HCT116 (cell line): ENCODE results near the gene NBPF4. TPM values are rescaled to one million over a fixed set of nuclear protein-coding genes. Genes with fewer than 3 reads are reported as not detected.

Experiments
- ATAC-seq: fragments of 200-7000 bp; cut with Tn5 transposase; 2 replicates; pipeline ENCODE4 v1.9.1; 2020; ENCODE audit warnings: mild to moderate bottlenecking, moderate library complexity
- BruUV-seq: library from RNA; stranded (reverse); fragments of 400-500 nt; replicated peaks from 2 replicates; lab custom pipeline; 2021; lab: Mats Ljungman, UMichigan
- CTCF ChIA-PET: fragments of 300-600 bp; sonication (Branson Sonifier 250); formaldehyde crosslinking; loops from one replicate; lab custom pipeline; 2021; ENCODE audit warnings: antibody characterized with exemption; lab: Charles Lee
- POLR2A ChIA-PET: fragments of 300-600, 350-600 bp; sonication (Branson Sonifier 250); formaldehyde crosslinking; loops from one replicate; lab custom pipeline; 2021; ENCODE audit warnings: antibody characterized with exemption; lab: Charles Lee
- RAD21 ChIA-PET, 2 experiments: fragments of 300-600 bp; sonication (Branson Sonifier 250); formaldehyde crosslinking; loops; one replicate each; lab custom pipeline; 2023; ENCODE audit warnings: low total read pairs in 2 of 2; ENCODE audit not compliant: uncharacterized antibody in 2 of 2, unreplicated experiment in 2 of 2, low non-redundant PET in 1 of 2; lab: Charles Lee
- DNase-seq: peaks from one replicate; pipeline ENCODE4 v3.0.0-alpha.2; 2010; ENCODE audit warnings: low read depth, low spot score
- H2AFZ ChIP-seq: fragments of 200-600 bp; shearing (Covaris generic), sonication (generic); 2 replicates; pipeline ENCODE4 v1.6.1; 2017; ENCODE audit warnings: low read depth, mixed run types, mixed read lengths, antibody characterized with exemption, low read length; ENCODE audit not compliant: poor library complexity, severe bottlenecking
- H3K27ac ChIP-seq: 2 replicates; pipeline ENCODE4 v1.5.1; 2012; ENCODE audit warnings: low read depth, low read length
- H3K27me3 ChIP-seq: fragments of 200-600 bp; sonication (generic); 2 replicates; pipeline ENCODE4 v1.6.1; 2016; ENCODE audit warnings: mixed run types, low read length, mixed read lengths; ENCODE audit not compliant: insufficient read depth
- H3K36me3 ChIP-seq, 2 experiments: fragments of 200-500 bp in 1 of 2; fragments of 200-600 bp in 1 of 2; sonication (Bioruptor generic) in 1 of 2; sonication (generic) in 1 of 2; 2 replicates each; pipeline versions ENCODE4 v1.5.1 to v1.6.1; 2014 to 2016; ENCODE audit warnings: low read length in 2 of 2, inconsistent platforms in 1 of 2, mixed read lengths in 1 of 2, mixed run types in 1 of 2; ENCODE audit not compliant: insufficient read depth in 2 of 2, control insufficient read depth in 1 of 2
- H3K4me1 ChIP-seq, 2 experiments: fragments of 200-600 bp in 1 of 2; sonication (generic) in 1 of 2; 2 replicates each; pipeline versions ENCODE4 v1.5.1 to v1.6.1; 2012 to 2017; ENCODE audit warnings: low read length in 2 of 2, inconsistent platforms in 1 of 2, mild to moderate bottlenecking in 1 of 2, mixed read lengths in 1 of 2, mixed run types in 1 of 2, moderate library complexity in 1 of 2; ENCODE audit not compliant: insufficient read depth in 2 of 2, control insufficient read depth in 1 of 2
- H3K4me2 ChIP-seq: fragments of 200-600 bp; sonication (generic); 2 replicates; pipeline ENCODE4 v1.6.1; 2017; ENCODE audit warnings: mixed run types, low read length, mixed read lengths
- H3K4me3 ChIP-seq, 2 experiments: fragments of 200-600 bp in 1 of 2; sonication (generic) in 1 of 2; replicated peaks in 1 of 2; 2 replicates each; pipeline ENCODE4 v1.5.1; 2011 to 2016; ENCODE audit warnings: low read length in 2 of 2, control low read depth in 1 of 2, low read depth in 1 of 2, mild to moderate bottlenecking in 1 of 2, mixed read lengths in 1 of 2, mixed run types in 1 of 2
- H3K79me2 ChIP-seq: fragments of 200-600 bp; sonication (generic); 2 replicates; pipeline ENCODE4 v1.6.1; 2017; ENCODE audit warnings: mild to moderate bottlenecking, mixed run types, low read length, moderate library complexity, mixed read lengths; ENCODE audit not compliant: insufficient read depth
- H3K9ac ChIP-seq: fragments of 200-600 bp; sonication (generic); 2 replicates; pipeline ENCODE4 v1.6.1; 2016; ENCODE audit warnings: low read length, mixed read lengths
- H3K9me2 ChIP-seq: fragments of 200-600 bp; sonication (generic), shearing (Covaris generic); 2 replicates; pipeline ENCODE4 v1.6.1; 2017; ENCODE audit warnings: mixed run types, mild to moderate bottlenecking, moderate library complexity; ENCODE audit not compliant: insufficient read depth
- H3K9me3 ChIP-seq, 2 experiments: fragments of 200-500 bp in 1 of 2; fragments of 200-600 bp in 1 of 2; sonication (Bioruptor generic) in 1 of 2; sonication (generic) in 1 of 2; 2 replicates each; pipeline ENCODE4 v1.6.1; 2014 to 2017; ENCODE audit warnings: low read length in 2 of 2, mixed read lengths in 2 of 2, inconsistent platforms in 1 of 2, low read depth in 1 of 2, mild to moderate bottlenecking in 1 of 2, mixed run types in 1 of 2, moderate library complexity in 1 of 2; ENCODE audit not compliant: control insufficient read depth in 1 of 2, insufficient read depth in 1 of 2
- H4K20me1 ChIP-seq: fragments of 200-600 bp; sonication (generic), shearing (Covaris generic); 2 replicates; pipeline ENCODE4 v1.6.1; 2017; ENCODE audit warnings: mixed run types, mild to moderate bottlenecking, moderate library complexity; ENCODE audit not compliant: insufficient read depth
- ATF3 ChIP-seq: IDR thresholded peaks from 2 replicates; pipeline ENCODE4 v1.6.1; 2012
- CBX3 ChIP-seq: IDR thresholded peaks from 2 replicates; pipeline ENCODE4 v1.6.1; 2012; ENCODE audit warnings: low read depth
- CEBPB ChIP-seq: IDR thresholded peaks from 2 replicates; pipeline ENCODE4 v1.6.1; 2012; ENCODE audit warnings: low read depth
- CTCF ChIP-seq, 3 experiments: fragments of 200-600 bp in 1 of 3; sonication (generic) in 1 of 3; IDR thresholded peaks in 2 of 3; conservative IDR thresholded peaks in 1 of 3; 2 replicates each; pipeline ENCODE4 v1.5.1; 2012 to 2017; ENCODE audit warnings: low read depth in 2 of 3, low read length in 2 of 3, antibody characterized with exemption in 1 of 3, borderline replicate concordance in 1 of 3, control low read depth in 1 of 3, mild to moderate bottlenecking in 1 of 3, mixed read lengths in 1 of 3, mixed run types in 1 of 3, moderate library complexity in 1 of 3; ENCODE audit not compliant: insufficient read depth in 1 of 3
- EGR1 ChIP-seq: IDR thresholded peaks from 2 replicates; pipeline ENCODE4 v1.6.1; 2012; ENCODE audit warnings: low read depth
- ELF1 ChIP-seq: IDR thresholded peaks from 2 replicates; pipeline ENCODE4 v1.6.1; 2012; ENCODE audit warnings: low read depth, borderline replicate concordance
- EZH2 ChIP-seq: fragments of 200-600 bp; sonication (generic); IDR thresholded peaks from 2 replicates; pipeline ENCODE4 v1.6.1; 2017; ENCODE audit warnings: antibody characterized with exemption, mixed run types
- EZH2phosphoT487 ChIP-seq: fragments of 200-600 bp; IDR thresholded peaks from 2 replicates; pipeline ENCODE4 v1.6.1; 2018; ENCODE audit warnings: antibody characterized with exemption, borderline replicate concordance
- MAX ChIP-seq: IDR thresholded peaks from 2 replicates; pipeline ENCODE4 v1.6.1; 2012
- POLR2A ChIP-seq: IDR thresholded peaks from 2 replicates; pipeline ENCODE4 v1.7.0; 2011; ENCODE audit warnings: borderline replicate concordance; ENCODE audit not compliant: insufficient read depth, insufficient read length; ENCODE audit errors: extremely low read depth
- POLR2AphosphoS5 ChIP-seq: IDR thresholded peaks from 2 replicates; pipeline ENCODE4 v1.6.1; 2011; ENCODE audit warnings: mild to moderate bottlenecking, low read depth, low read length, moderate library complexity
- RAD21 ChIP-seq: IDR thresholded peaks from 2 replicates; pipeline ENCODE4 v1.6.1; 2012; ENCODE audit warnings: low read depth, mild to moderate bottlenecking
- SIN3A ChIP-seq: IDR thresholded peaks from 2 replicates; pipeline ENCODE4 v1.6.1; 2012; ENCODE audit warnings: low read depth
- SP1 ChIP-seq: IDR thresholded peaks from 2 replicates; pipeline ENCODE4 v1.6.1; 2012; ENCODE audit warnings: low read depth
- TCF7L2 ChIP-seq: IDR thresholded peaks from 2 replicates; pipeline ENCODE4 v1.7.0; 2011; ENCODE audit warnings: borderline replicate concordance, inconsistent platforms; ENCODE audit not compliant: insufficient read depth, insufficient read length; ENCODE audit errors: extremely low read depth
- YY1 ChIP-seq: IDR thresholded peaks from 2 replicates; pipeline ENCODE4 v1.6.1; 2011; ENCODE audit warnings: low read length, low read depth, moderate library complexity, mild to moderate bottlenecking; ENCODE audit not compliant: insufficient replicate concordance; ENCODE audit errors: extremely low read depth
- ZBTB33 ChIP-seq: IDR thresholded peaks from 2 replicates; pipeline ENCODE4 v1.6.1; 2011; ENCODE audit warnings: mild to moderate bottlenecking, low read length, moderate library complexity; ENCODE audit not compliant: insufficient replicate concordance; ENCODE audit errors: extremely low read depth
- ZFX ChIP-seq: fragments of 450-650 bp; IDR thresholded peaks from 2 replicates; pipeline ENCODE4 v1.6.1; 2017
- ZNF274 ChIP-seq: fragments of 200-500 bp; sonication (Bioruptor generic); IDR thresholded peaks from 2 replicates; pipeline ENCODE4 v1.6.1; 2014; ENCODE audit warnings: mild to moderate bottlenecking, low read depth, low read length, inconsistent platforms
- intact Hi-C: fragments of 100-400 bp; cut with micrococcal nuclease; formaldehyde crosslinking; loops from 2 replicates; pipeline ENCODE4 v1.10.0; 2022
- total RNA-seq: library from RNA; stranded (reverse); gene quantifications from one replicate; pipeline ENCODE4 v1.2.1, GENCODE V29; 2021; ENCODE audit not compliant: unreplicated experiment

Gene NBPF4
- total RNA-seq, 1 experiment from 2014 or later, result not detected

GRCh38 chr1:108192581-108192980 lies 51.3 kb downstream of the NBPF4 start:
- TF ChIP-seq ATF3 (no peak), CBX3 (no peak), YY1 (no peak), ZBTB33 (no peak), SP1 (no peak), EGR1 (no peak), ELF1 (no peak), TCF7L2 (no peak), CEBPB (no peak), MAX (no peak), CTCF (IDR thresholded peaks at IDR 0.05 in 2 of 3, conservative IDR thresholded peaks at IDR 0.05 in 1 of 3; ENCODE audit: borderline replicate concordance in 1 of 3, insufficient read depth in 1 of 3, low read depth in 2 of 3, low read length in 2 of 3) (no peak), ZNF274 (no peak), POLR2A (no peak), POLR2AphosphoS5 (no peak), RAD21 (no peak), EZH2phosphoT487 (no peak), ZFX (no peak), SIN3A (no peak), EZH2 (no peak)
- ChIA-PET CTCF (no interaction called here), RAD21 (no interaction called here), POLR2A (no interaction called here)
- no TSS peak for BruUV-seq
- Histone ChIP-seq H3K27me3 (no peaks in the 10 kb centered on the region), H3K4me3 (no peak overlapping the region), H3K9me3 (no peaks in the 10 kb centered on the region), H3K9ac (no peak overlapping the region), H3K4me2 (no peak overlapping the region), H3K36me3 (peaks cover 0 to 4% of the 10 kb centered on the region in 2 experiments; a peak in 1 of 4 replicates), H3K27ac (no peak overlapping the region), H3K9me2 (no peaks in the 10 kb centered on the region), H3K4me1 (no peaks in the 10 kb centered on the region), H3K79me2 (peaks cover 82% of the 10 kb centered on the region), H2AFZ (no peak overlapping the region), H4K20me1 (no peaks in the 10 kb centered on the region)
- ATAC-seq (no peak), DNase-seq (no peak)
- intact Hi-C loops, result no loop called here
